NCI-H146 treated with DMSO at 0.1 percent for 48 hours (cell line): ENCODE data around the gene CARD11.

Source experiments
- DNase-seq: peaks from one replicate; lab custom pipeline; 2025; ENCODE audit not compliant: unreplicated experiment; lab: John Stamatoyannopoulos, UW

CARD11 gene

DNA sequence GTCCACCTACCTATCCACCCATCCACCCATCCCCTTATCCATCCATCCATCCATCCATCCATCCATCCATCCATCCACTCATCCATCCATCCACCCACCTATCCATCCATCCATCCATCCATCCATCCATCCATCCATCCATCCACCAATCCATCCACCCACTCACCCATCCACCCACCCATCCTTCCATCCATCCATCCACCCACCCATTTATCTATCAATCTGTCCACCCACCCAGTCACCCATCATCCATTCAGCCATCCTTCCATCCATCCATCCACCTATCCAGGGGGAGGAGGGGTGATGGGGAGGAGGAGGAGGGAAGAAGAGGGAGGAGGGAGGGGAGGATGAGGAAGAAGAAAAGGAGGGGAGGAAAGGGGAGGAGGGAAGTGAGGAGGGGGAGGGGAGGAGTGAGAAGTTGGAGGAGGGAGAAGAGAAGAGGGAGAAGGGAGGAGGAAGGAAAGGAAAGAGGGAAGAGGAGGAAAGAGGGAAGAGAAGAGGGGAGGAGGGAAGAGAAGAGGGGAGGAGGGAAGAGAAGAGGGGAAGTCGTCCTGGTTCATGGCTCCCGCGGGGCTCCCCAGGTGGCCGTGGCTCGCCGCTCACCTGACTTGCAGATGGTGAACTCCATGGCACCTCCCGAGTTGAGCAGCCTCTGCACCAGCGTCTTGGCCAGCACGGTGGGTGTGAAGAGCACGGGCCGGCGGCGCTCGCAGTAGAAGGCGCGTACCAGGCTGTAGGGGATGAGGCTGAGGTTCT, 130.8 kb downstream of the CARD11 start:
- no peak for DNase-seq

GRCh38 chr7:2911466-2911865, 132.2 kb downstream of the CARD11 start:
- DNase-seq, result no peak

- DNase-seq, result no peak
Observed at GRCh38 chr7:2909471-2910039, 134.1 kb downstream of the CARD11 start.

DNA sequence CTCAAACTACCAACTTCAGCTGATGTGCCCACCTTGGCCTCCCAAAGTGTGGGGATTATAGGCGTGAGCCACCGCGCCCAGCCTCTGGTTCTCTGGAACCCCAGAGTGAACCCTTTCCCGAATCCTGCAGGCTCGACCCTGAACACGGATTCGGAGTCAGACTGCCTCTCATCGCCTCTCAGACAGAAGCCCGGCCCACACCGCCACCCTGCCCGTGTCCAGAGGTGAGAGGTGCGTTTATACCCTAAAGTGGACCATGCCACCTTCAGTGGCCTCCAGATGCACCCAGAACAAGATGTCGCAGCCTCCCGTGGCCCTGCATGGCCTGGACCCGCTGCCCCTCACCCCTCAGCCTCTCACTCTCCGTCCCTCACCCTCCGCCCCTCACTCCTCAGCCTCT, 134.6 kb downstream of the CARD11 start:
- DNase-seq, result no peak

GRCh38 chr7:2908103-2908683, 135.5 kb downstream of the CARD11 start:
- DNase-seq, result no peak

DNA sequence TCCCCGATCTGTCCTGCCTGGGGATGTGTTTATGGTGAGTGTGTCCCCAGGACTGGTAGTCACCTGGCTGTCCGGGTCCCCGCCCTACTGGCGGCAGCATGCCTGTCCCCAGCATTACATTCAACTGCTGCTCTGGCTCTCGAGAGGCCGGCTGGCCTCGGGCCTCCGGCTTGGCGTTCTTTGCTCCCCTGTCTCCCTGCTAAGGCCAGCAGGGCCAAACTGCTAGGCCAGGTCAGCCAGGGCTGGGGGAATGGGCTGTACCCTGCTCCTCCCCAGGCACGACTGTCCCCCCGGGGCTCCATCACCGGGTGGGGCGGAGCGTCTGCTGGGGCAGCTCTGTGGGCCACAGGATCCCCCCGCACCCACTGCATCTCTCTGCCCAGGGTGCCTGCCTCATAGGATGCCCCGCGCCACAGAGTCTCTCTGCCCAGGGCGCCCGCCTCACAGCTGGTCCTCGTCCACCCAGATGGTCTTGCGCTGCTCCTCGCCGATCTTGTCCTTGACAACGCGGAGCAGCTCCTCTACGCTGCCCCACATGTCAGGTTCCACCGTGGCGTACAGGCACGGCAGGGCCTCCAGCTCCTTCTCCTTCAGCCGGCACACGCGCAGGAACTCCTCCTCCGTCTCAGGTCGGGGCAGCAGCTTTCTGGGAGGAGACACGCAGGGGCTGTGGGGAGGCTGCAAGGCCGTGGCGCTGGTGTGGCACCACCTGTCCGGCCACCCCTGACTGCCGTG, 137.3 kb downstream of the CARD11 start:
- DNase-seq, result no peak

GRCh38 chr7:2905500-2905899, 138.2 kb downstream of the CARD11 start:
- DNase-seq, result no peak

- DNase-seq, result no peak
Observed at GRCh38 chr7:2905027-2905426, 138.6 kb downstream of the CARD11 start.

- DNase-seq, result no peak
Observed at GRCh38 chr7:2904202-2904601, 139.5 kb downstream of the CARD11 start.

- no peak for DNase-seq
Observed at GRCh38 chr7:2903682-2904162, 139.9 kb downstream of the CARD11 start.

DNA sequence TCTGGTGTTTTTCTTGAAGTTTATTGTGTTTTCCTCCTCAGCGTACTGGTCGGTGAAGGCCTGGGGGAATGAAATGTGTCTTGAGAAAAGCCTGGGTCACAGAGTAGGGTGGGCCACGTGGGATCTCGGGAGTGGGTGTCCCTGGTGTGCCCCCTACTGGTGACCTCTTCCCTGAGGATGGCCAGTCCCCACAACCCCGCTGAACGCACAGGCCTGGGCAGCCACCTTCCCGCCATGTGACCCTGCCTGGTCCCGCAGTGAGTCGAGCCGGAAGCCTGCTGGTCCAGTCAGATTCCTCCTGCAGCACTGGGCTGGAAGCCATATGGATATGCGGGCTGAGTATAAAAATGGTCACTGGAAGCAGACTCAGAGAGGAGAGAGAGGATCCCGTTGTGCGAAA, 146.6 kb downstream of the CARD11 start:
- no peak for DNase-seq

DNA sequence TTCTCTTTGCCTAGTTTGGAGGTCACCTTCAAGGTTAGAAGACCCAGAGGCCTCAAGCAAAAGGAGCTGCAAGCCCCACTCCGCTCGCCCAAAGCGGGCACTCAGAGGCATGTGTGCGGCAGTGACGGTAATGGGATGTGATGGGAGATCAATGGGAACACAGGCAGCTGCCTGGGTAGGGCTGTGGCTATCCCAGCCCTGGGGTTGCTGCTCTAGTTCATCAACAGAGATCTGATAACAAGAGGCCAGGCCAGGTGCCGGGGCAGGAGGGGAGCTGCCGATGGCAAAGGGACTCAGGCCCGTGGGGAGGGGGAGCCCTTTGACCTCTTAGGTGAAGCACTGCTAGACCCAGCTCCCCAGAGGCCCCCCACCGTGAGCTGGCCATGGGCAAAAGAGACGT, 147.5 kb downstream of the CARD11 start:
- DNase-seq, result no peak

GRCh38 chr7:2894118-2894940, 149.3 kb downstream of the CARD11 start:
- DNase-seq, result no peak

- DNase-seq, result no peak
Observed at GRCh38 chr7:2893411-2893861, 150.2 kb downstream of the CARD11 start.

- DNase-seq, result no peak
Observed at GRCh38 chr7:2892549-2892948, 151.1 kb downstream of the CARD11 start.

DNA sequence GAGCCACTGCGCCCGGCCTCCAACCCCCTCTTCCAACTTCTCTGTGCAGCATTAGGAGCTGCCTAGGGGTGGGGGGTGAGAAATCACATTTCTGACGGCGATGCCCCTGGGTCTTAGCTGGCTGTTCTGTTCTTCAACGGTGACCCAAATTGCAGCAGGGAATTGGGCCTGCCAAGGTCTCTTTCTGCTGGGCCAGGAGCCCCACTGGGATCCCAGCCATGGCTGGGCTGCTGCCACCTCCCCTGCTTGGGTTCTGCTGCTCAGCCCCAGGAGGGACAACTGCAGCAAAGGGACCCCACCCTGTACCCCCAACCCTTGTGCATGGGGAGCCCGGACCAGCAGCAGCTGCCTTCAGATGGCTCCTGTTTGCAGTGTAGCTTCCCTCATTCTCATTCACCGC, 155.9 kb downstream of the CARD11 start:
- no peak for DNase-seq

- peak; percentile 79 for DNase-seq
Observed at GRCh38 chr7:2886900-2887299, 156.8 kb downstream of the CARD11 start.

- no peak for DNase-seq
Observed at GRCh38 chr7:2886391-2886790, 157.3 kb downstream of the CARD11 start.

GRCh38 chr7:2884161-2884560, 159.5 kb downstream of the CARD11 start:
- DNase-seq, result no peak

DNA sequence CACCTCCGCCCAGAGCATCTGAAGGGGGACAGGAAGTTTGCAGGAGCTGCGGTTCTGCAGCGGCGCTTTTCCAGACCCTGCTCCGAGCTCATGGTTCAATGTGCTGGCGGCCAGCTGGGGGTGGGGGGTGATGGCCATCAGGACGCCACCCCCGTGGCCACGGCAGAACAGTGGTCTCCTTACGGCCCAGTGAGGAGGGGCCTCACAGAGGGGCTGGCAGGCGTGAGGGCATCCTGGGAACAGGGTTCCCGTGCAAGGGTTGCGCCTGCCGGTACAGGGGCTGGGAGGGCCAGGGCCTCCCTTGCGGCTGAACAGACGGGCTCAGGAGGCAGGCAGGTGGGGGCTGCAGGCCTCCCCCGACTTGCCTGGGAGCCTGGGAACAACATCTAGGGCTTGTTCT, 160.6 kb downstream of the CARD11 start:
- DNase-seq, result no peak

- no peak for DNase-seq
Observed at GRCh38 chr7:2882111-2882510, 161.6 kb downstream of the CARD11 start.
